Measurements from ENCODE around the gene CASS4. TPM values are rescaled to one million over a fixed set of nuclear protein-coding genes. Genes with fewer than 3 reads are reported as not detected.

Gene CASS4
- total RNA-seq, 1 donor from 2014 or later = not detected

- Mint-ChIP-seq H3K9me3 (ENCODE audit: unreplicated experiment) (no peaks in the 10 kb centered on the region), H3K4me3 (ENCODE audit: unreplicated experiment) (no peak overlapping the region), H3K36me3 (ENCODE audit: unreplicated experiment) (no peaks in the 10 kb centered on the region), H3K27ac (ENCODE audit: unreplicated experiment) (no peak overlapping the region), H3K4me1 (ENCODE audit: low read depth, unreplicated experiment) (no peaks in the 10 kb centered on the region), H3K27me3 (ENCODE audit: unreplicated experiment) (peaks cover 3% of the 10 kb centered on the region)
- no peak for DNase-seq
- TF ChIP-seq CTCF (IDR thresholded peaks at IDR 0.05; ENCODE audit: partially characterized antibody, unreplicated experiment) = no peak
These were observed 75.2 kb downstream of the CASS4 start for GRCh38 chr20:56487216-56487615.

- H3K9me3 Mint-ChIP-seq (ENCODE audit: unreplicated experiment) = no peaks in the 10 kb centered on the region
- TF ChIP-seq CTCF (IDR thresholded peaks at IDR 0.05; ENCODE audit: partially characterized antibody, unreplicated experiment) = no peak
- no peak overlapping the region for H3K4me3 Mint-ChIP-seq (ENCODE audit: unreplicated experiment)
- H3K27ac Mint-ChIP-seq (ENCODE audit: unreplicated experiment) = no peak overlapping the region
- H3K27me3 Mint-ChIP-seq (ENCODE audit: unreplicated experiment) = peaks cover 3% of the 10 kb centered on the region
- no peak for DNase-seq
- no peaks in the 10 kb centered on the region for H3K4me1 Mint-ChIP-seq (ENCODE audit: low read depth, unreplicated experiment)
- no peaks in the 10 kb centered on the region for H3K36me3 Mint-ChIP-seq (ENCODE audit: unreplicated experiment)
These were observed 76.5 kb downstream of the CASS4 start for GRCh38 chr20:56488566-56488965.

GRCh38 chr20:56501116-56501515, 89.1 kb downstream of the CASS4 start:
- Mint-ChIP-seq H3K27ac (ENCODE audit: unreplicated experiment) (no peak overlapping the region), H3K27me3 (ENCODE audit: unreplicated experiment) (no peaks in the 10 kb centered on the region), H3K36me3 (ENCODE audit: unreplicated experiment) (peaks cover 7% of the 10 kb centered on the region), H3K9me3 (ENCODE audit: unreplicated experiment) (peaks cover 2% of the 10 kb centered on the region), H3K4me1 (ENCODE audit: low read depth, unreplicated experiment) (peaks cover 14% of the 10 kb centered on the region), H3K4me3 (ENCODE audit: unreplicated experiment) (no peak overlapping the region)
- no peak for DNase-seq
- TF ChIP-seq CTCF (IDR thresholded peaks at IDR 0.05; ENCODE audit: partially characterized antibody, unreplicated experiment) = no peak

GRCh38 chr20:56503916-56504315, 91.9 kb downstream of the CASS4 start:
- Mint-ChIP-seq H3K9me3 (ENCODE audit: unreplicated experiment) (peaks cover under 1% of the 10 kb centered on the region), H3K27me3 (ENCODE audit: unreplicated experiment) (no peaks in the 10 kb centered on the region), H3K36me3 (ENCODE audit: unreplicated experiment) (no peaks in the 10 kb centered on the region), H3K4me1 (ENCODE audit: low read depth, unreplicated experiment) (peaks cover 26% of the 10 kb centered on the region), H3K4me3 (ENCODE audit: unreplicated experiment) (peak overlapping the region; percentile 20), H3K27ac (ENCODE audit: unreplicated experiment) (peak overlapping the region; percentile 64)
- no peak for TF ChIP-seq CTCF (IDR thresholded peaks at IDR 0.05; ENCODE audit: partially characterized antibody, unreplicated experiment)
- peak; percentile 28 for DNase-seq

GRCh38 chr20:56504373-56505005, 92.4 kb downstream of the CASS4 start:
- TF ChIP-seq CTCF (IDR thresholded peaks at IDR 0.05; ENCODE audit: partially characterized antibody, unreplicated experiment) = peak; percentile 75
- peak overlapping the region; percentile 20 for H3K4me3 Mint-ChIP-seq (ENCODE audit: unreplicated experiment)
- peaks cover 2% of the 10 kb centered on the region for H3K9me3 Mint-ChIP-seq (ENCODE audit: unreplicated experiment)
- H3K4me1 Mint-ChIP-seq (ENCODE audit: low read depth, unreplicated experiment) = peaks cover 30% of the 10 kb centered on the region
- H3K36me3 Mint-ChIP-seq (ENCODE audit: unreplicated experiment) = no peaks in the 10 kb centered on the region
- peak overlapping the region; percentile 64 for H3K27ac Mint-ChIP-seq (ENCODE audit: unreplicated experiment)
- H3K27me3 Mint-ChIP-seq (ENCODE audit: unreplicated experiment) = no peaks in the 10 kb centered on the region
- peak; percentile 65 for DNase-seq

All from glutamatergic neuron (in vitro differentiated cells).